Breast epithelium (tissue), 4 donors: ENCODE results near the gene GNPTG. TPM values are rescaled to one million over a fixed set of nuclear protein-coding genes. Genes with fewer than 3 reads are reported as not detected.

Experiments used
- DNase-seq, 2 donors: peaks; one replicate each; pipeline ENCODE4 v3.0.0-alpha.2; 2019; ENCODE audit warnings: low spot score in 2 of 2
- H3K27ac ChIP-seq, 2 donors: fragments of 200-600 bp; sonication (generic) in 1 of 2; one replicate each; pipeline ENCODE4 v1.5.1; 2016 to 2019; ENCODE audit warnings: mild to moderate bottlenecking in 1 of 2
- H3K27me3 ChIP-seq, 2 donors: fragments of 200-600 bp; sonication (generic) in 1 of 2; one replicate each; pipeline versions ENCODE4 v1.5.1 to v1.6.0; 2017 to 2019; ENCODE audit warnings: control low read depth in 1 of 2, mild to moderate bottlenecking in 1 of 2
- H3K36me3 ChIP-seq: fragments of 200-600 bp; one replicate; pipeline ENCODE4 v1.5.1; 2019
- H3K4me1 ChIP-seq, 2 donors: fragments of 200-600 bp; sonication (generic); one replicate each; pipeline ENCODE4 v1.5.1; 2016 to 2019; ENCODE audit warnings: control low read depth in 1 of 2
- H3K4me3 ChIP-seq, 3 donors: fragments of 200-600 bp; sonication (generic); 1 replicate in 2 of 3; 2 replicates in 1 of 3; pipeline ENCODE4 v1.5.1; 2016 to 2019; ENCODE audit warnings: mild to moderate bottlenecking in 3 of 3, moderate library complexity in 2 of 3
- H3K9me3 ChIP-seq, 2 donors: fragments of 200-600 bp; sonication (generic) in 1 of 2; one replicate each; pipeline ENCODE4 v1.5.1; 2016 to 2019; ENCODE audit warnings: control low read depth in 1 of 2
- CTCF ChIP-seq, 3 donors: fragments of 450-650 bp; IDR thresholded peaks; one replicate each; pipeline ENCODE4 v1.5.1; 2016 to 2017; ENCODE audit warnings: antibody characterized with exemption in 3 of 3, mild to moderate bottlenecking in 3 of 3, moderate library complexity in 3 of 3
- POLR2A ChIP-seq: fragments of 450-650 bp; IDR thresholded peaks from one replicate; pipeline ENCODE4 v1.6.1; 2016; ENCODE audit warnings: antibody characterized with exemption, mild to moderate bottlenecking, moderate library complexity
- POLR2AphosphoS5 ChIP-seq, 3 donors: sonication (generic); formaldehyde crosslinking; IDR thresholded peaks; one replicate each; pipeline ENCODE4 v1.6.1; 2017; ENCODE audit warnings: antibody characterized with exemption in 3 of 3
- intact Hi-C: fragments of 100-400 bp; cut with DNase I; formaldehyde crosslinking; loops from one replicate; pipeline ENCODE4 v1.15.1; 2023; ENCODE audit warnings: low total_unique reads
- total RNA-seq, 3 donors: library from RNA; depleted of rRNA; stranded (reverse); fragments of >200 nt; gene quantifications; one replicate each; pipeline ENCODE4 v1.1.0, GENCODE V29; 2016

Gene GNPTG
- total RNA-seq, 3 donors from 2014 or later, result 50.5 to 89.3 (median 58.4) TPM

- H3K27ac ChIP-seq, result no peak overlapping the region
- no peaks in the 10 kb centered on the region for H3K4me1 ChIP-seq
- DNase-seq, result no peak
- intact Hi-C loops, result no loop called here
- no peak overlapping the region for H3K4me3 ChIP-seq
- H3K9me3 ChIP-seq, result no peaks in the 10 kb centered on the region
- TF ChIP-seq POLR2A (no peak), POLR2AphosphoS5 (IDR thresholded peaks at IDR 0.05) (no peak), CTCF (IDR thresholded peaks at IDR 0.05) (no peak)
- no peaks in the 10 kb centered on the region for H3K36me3 ChIP-seq
- H3K27me3 ChIP-seq, result no peaks in the 10 kb centered on the region
Observed at GRCh38 chr16:1394367-1394951, 42.7 kb downstream of the GNPTG start.

GRCh38 chr16:1395444-1396031 is 43.8 kb downstream of the GNPTG start:
- DNase-seq, result no peak
- Histone ChIP-seq H3K4me1 (no peaks in the 10 kb centered on the region), H3K9me3 (no peaks in the 10 kb centered on the region), H3K27ac (no peak overlapping the region), H3K4me3 (no peak overlapping the region), H3K27me3 (no peaks in the 10 kb centered on the region), H3K36me3 (no peaks in the 10 kb centered on the region)
- intact Hi-C loops, result no loop called here
- TF ChIP-seq CTCF (IDR thresholded peaks at IDR 0.05) (no peak), POLR2AphosphoS5 (IDR thresholded peaks at IDR 0.05) (no peak), POLR2A (no peak)

GRCh38 chr16:1397779-1398178 is 46.0 kb downstream of the GNPTG start:
- no peak for TF ChIP-seq POLR2A
- TF ChIP-seq CTCF (IDR thresholded peaks at IDR 0.05), result no peak
- TF ChIP-seq POLR2AphosphoS5 (IDR thresholded peaks at IDR 0.05), result no peak
- Histone ChIP-seq H3K9me3 (no peaks in the 10 kb centered on the region), H3K27ac (no peak overlapping the region), H3K27me3 (no peaks in the 10 kb centered on the region), H3K4me1 (no peaks in the 10 kb centered on the region), H3K4me3 (no peak overlapping the region), H3K36me3 (no peaks in the 10 kb centered on the region)
- DNase-seq, result no peak
- intact Hi-C loops, result no loop called here

GRCh38 chr16:1398351-1398750 is 46.6 kb downstream of the GNPTG start:
- no peaks in the 10 kb centered on the region for H3K36me3 ChIP-seq
- intact Hi-C loops, result no loop called here
- H3K4me1 ChIP-seq, result no peaks in the 10 kb centered on the region
- no peak overlapping the region for H3K27ac ChIP-seq
- no peak overlapping the region for H3K4me3 ChIP-seq
- no peaks in the 10 kb centered on the region for H3K27me3 ChIP-seq
- TF ChIP-seq POLR2AphosphoS5 (IDR thresholded peaks at IDR 0.05), result no peak
- DNase-seq, result no peak
- no peaks in the 10 kb centered on the region for H3K9me3 ChIP-seq

GRCh38 chr16:1398826-1399581 is 47.3 kb downstream of the GNPTG start:
- TF ChIP-seq CTCF (IDR thresholded peaks at IDR 0.05) (no peak), POLR2A (no peak), POLR2AphosphoS5 (IDR thresholded peaks at IDR 0.05) (no peak)
- H3K36me3 ChIP-seq, result no peaks in the 10 kb centered on the region
- no peak overlapping the region for H3K27ac ChIP-seq
- H3K4me1 ChIP-seq, result no peaks in the 10 kb centered on the region
- intact Hi-C loops, result no loop called here
- no peaks in the 10 kb centered on the region for H3K27me3 ChIP-seq
- H3K4me3 ChIP-seq, result no peak overlapping the region
- no peak for DNase-seq
- H3K9me3 ChIP-seq, result no peaks in the 10 kb centered on the region
